Measurements from ENCODE around the gene ZNF664. TPM values are rescaled to one million over a fixed set of nuclear protein-coding genes. Genes with fewer than 3 reads are reported as not detected.

ZNF664 gene
- total and polyA plus RNA-seq, 10 of the 15 experiments (the other 5 are each of a cell fraction or from before 2014, with no cell fraction given): 1.8 to 65.6 (median 30.8) TPM

DNA sequence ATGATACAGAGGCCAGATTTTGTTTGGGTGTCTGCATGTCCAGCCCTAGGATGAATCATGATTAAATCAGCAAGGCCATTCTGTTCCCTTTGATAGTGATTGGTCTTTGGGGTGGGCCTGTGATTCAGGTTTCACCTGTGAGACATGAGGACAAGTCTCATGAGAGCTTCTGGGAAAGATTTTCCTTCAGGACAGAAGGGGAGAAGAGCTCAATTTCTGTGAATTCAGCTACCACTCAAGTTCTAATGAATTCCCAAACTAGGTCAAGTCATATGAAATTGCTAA lies 73.4 kb downstream of the ZNF664 start (continued):
- TF ChIP-seq, protein P1, sequence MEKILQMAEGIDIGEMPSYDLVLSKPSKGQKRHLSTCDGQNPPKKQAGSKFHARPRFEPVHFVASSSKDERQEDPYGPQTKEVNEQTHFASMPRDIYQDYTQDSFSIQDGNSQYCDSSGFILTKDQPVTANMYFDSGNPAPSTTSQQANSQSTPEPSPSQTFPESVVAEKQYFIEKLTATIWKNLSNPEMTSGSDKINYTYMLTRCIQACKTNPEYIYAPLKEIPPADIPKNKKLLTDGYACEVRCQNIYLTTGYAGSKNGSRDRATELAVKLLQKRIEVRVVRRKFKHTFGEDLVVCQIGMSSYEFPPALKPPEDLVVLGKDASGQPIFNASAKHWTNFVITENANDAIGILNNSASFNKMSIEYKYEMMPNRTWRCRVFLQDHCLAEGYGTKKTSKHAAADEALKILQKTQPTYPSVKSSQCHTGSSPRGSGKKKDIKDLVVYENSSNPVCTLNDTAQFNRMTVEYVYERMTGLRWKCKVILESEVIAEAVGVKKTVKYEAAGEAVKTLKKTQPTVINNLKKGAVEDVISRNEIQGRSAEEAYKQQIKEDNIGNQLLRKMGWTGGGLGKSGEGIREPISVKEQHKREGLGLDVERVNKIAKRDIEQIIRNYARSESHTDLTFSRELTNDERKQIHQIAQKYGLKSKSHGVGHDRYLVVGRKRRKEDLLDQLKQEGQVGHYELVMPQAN (conservative IDR thresholded peaks at IDR 0.05): no peak
- TF ChIP-seq NFIC (IDR thresholded peaks at IDR 0.05; ENCODE audit: low read depth, low read length) (no peak), NFYA (IDR thresholded peaks at IDR 0.05; ENCODE audit: borderline replicate concordance, low read depth, low read length) (no peak), ATF7 (IDR thresholded peaks at IDR 0.05; ENCODE audit: low read depth) (no peak), TCF3 (IDR thresholded peaks at IDR 0.05; ENCODE audit: borderline replicate concordance, insufficient read depth, low read depth, low read length) (no peak), NFXL1 (IDR thresholded peaks at IDR 0.05; ENCODE audit: borderline replicate concordance) (no peak), ZZZ3 (IDR thresholded peaks at IDR 0.05; ENCODE audit: control insufficient read depth, insufficient read length, low read depth) (no peak)
- TF ChIP-seq, protein P2, sequence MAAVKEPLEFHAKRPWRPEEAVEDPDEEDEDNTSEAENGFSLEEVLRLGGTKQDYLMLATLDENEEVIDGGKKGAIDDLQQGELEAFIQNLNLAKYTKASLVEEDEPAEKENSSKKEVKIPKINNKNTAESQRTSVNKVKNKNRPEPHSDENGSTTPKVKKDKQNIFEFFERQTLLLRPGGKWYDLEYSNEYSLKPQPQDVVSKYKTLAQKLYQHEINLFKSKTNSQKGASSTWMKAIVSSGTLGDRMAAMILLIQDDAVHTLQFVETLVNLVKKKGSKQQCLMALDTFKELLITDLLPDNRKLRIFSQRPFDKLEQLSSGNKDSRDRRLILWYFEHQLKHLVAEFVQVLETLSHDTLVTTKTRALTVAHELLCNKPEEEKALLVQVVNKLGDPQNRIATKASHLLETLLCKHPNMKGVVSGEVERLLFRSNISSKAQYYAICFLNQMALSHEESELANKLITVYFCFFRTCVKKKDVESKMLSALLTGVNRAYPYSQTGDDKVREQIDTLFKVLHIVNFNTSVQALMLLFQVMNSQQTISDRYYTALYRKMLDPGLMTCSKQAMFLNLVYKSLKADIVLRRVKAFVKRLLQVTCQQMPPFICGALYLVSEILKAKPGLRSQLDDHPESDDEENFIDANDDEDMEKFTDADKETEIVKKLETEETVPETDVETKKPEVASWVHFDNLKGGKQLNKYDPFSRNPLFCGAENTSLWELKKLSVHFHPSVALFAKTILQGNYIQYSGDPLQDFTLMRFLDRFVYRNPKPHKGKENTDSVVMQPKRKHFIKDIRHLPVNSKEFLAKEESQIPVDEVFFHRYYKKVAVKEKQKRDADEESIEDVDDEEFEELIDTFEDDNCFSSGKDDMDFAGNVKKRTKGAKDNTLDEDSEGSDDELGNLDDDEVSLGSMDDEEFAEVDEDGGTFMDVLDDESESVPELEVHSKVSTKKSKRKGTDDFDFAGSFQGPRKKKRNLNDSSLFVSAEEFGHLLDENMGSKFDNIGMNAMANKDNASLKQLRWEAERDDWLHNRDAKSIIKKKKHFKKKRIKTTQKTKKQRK (IDR thresholded peaks at IDR 0.05; ENCODE audit: low read depth, low read length): no peak

Data from GM12878 (cell line).